ENCODE data around the gene ITPK1.

GRCh38 chr14:93005838-93006237 is 109.9 kb downstream of the ITPK1 start:
- TF ChIP-seq, protein P1, sequence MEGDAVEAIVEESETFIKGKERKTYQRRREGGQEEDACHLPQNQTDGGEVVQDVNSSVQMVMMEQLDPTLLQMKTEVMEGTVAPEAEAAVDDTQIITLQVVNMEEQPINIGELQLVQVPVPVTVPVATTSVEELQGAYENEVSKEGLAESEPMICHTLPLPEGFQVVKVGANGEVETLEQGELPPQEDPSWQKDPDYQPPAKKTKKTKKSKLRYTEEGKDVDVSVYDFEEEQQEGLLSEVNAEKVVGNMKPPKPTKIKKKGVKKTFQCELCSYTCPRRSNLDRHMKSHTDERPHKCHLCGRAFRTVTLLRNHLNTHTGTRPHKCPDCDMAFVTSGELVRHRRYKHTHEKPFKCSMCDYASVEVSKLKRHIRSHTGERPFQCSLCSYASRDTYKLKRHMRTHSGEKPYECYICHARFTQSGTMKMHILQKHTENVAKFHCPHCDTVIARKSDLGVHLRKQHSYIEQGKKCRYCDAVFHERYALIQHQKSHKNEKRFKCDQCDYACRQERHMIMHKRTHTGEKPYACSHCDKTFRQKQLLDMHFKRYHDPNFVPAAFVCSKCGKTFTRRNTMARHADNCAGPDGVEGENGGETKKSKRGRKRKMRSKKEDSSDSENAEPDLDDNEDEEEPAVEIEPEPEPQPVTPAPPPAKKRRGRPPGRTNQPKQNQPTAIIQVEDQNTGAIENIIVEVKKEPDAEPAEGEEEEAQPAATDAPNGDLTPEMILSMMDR (IDR thresholded peaks at IDR 0.05) = no peak
- no peak for TF ChIP-seq EP300 (IDR thresholded peaks at IDR 0.05; ENCODE audit: low read depth)
- TF ChIP-seq POLR2AphosphoS5 (IDR thresholded peaks at IDR 0.05) = no peak
- TF ChIP-seq POLR2A (IDR thresholded peaks at IDR 0.05) = no peak

Measured in transverse colon (tissue), 4 donors.